H1 (cell line): ENCODE measurements around the gene CDH15.
"Not testable (repeated sequence)": the region's sequence is repeated elsewhere in the genome, so short reads cannot be mapped to it uniquely, and the experiment has no call there.

ENCODE experiments used
- FOSL1 ChIP-seq: IDR thresholded peaks from 2 replicates; pipeline ENCODE4 v1.6.1; 2011; ENCODE audit warnings: mild to moderate bottlenecking, low read depth, low read length, moderate library complexity; ENCODE audit not compliant: insufficient read depth
- GTF2F1 ChIP-seq: IDR thresholded peaks from 2 replicates; pipeline ENCODE4 v1.6.1; 2012; ENCODE audit warnings: low read depth, low read length, improper control_type of control experiment, borderline replicate concordance
- JUND ChIP-seq: IDR thresholded peaks from 2 replicates; pipeline ENCODE4 v1.6.1; 2011; ENCODE audit warnings: mild to moderate bottlenecking, improper control_type of control experiment, low read length
- RAD21 ChIP-seq, 2 experiments: IDR thresholded peaks in 1 of 2; conservative IDR thresholded peaks in 1 of 2; 2 replicates each; pipeline ENCODE4 v1.6.1; 2011; ENCODE audit warnings: low read depth in 2 of 2, low read length in 2 of 2, improper control_type of control experiment in 1 of 2, inconsistent platforms in 1 of 2, mild to moderate bottlenecking in 1 of 2, moderate library complexity in 1 of 2
- RNF2 ChIP-seq: fragments of 200-900, 300-1000 bp; sonication (generic); IDR thresholded peaks from 2 replicates; pipeline ENCODE4 v1.7.1; 2016; ENCODE audit warnings: borderline replicate concordance, low read depth, mild to moderate bottlenecking, antibody characterized with exemption, low read length; ENCODE audit not compliant: poor library complexity, severe bottlenecking; ENCODE audit errors: missing control alignments
- RXRA ChIP-seq: IDR thresholded peaks from 2 replicates; pipeline ENCODE4 v1.6.1; 2011; ENCODE audit warnings: low read depth, mild to moderate bottlenecking, low read length, moderate library complexity; ENCODE audit not compliant: insufficient read depth
- SIRT6 ChIP-seq: IDR thresholded peaks from one replicate; pipeline ENCODE4 v1.7.1; 2012; ENCODE audit warnings: low read length, inconsistent platforms
- SP1 ChIP-seq: IDR thresholded peaks from 2 replicates; pipeline ENCODE4 v1.6.1; 2011; ENCODE audit warnings: low read depth, low read length
- SP2 ChIP-seq: IDR thresholded peaks from 2 replicates; pipeline ENCODE4 v1.6.1; 2012; ENCODE audit warnings: mild to moderate bottlenecking, low read length, inconsistent platforms
- TAF1 ChIP-seq: IDR thresholded peaks from 2 replicates; pipeline ENCODE4 v1.6.1; 2011; ENCODE audit warnings: mild to moderate bottlenecking, low read depth, low read length
- USF2 ChIP-seq: IDR thresholded peaks from 2 replicates; pipeline ENCODE4 v1.6.1; 2011; ENCODE audit warnings: low read length, improper control_type of control experiment
- YY1 ChIP-seq: IDR thresholded peaks from 2 replicates; pipeline ENCODE4 v1.6.1; 2011; ENCODE audit warnings: low read depth, mild to moderate bottlenecking, low read length
- TF ChIP-seq, protein P1 (sequence below), 3 experiments: IDR thresholded peaks; 1 replicate in 2 of 3; 2 replicates in 1 of 3; pipeline versions ENCODE4 v1.5.1 to v1.6.1; 2011; ENCODE audit warnings: low read length in 3 of 3, mild to moderate bottlenecking in 3 of 3, inconsistent platforms in 2 of 3, low read depth in 1 of 3, moderate library complexity in 1 of 3; ENCODE audit not compliant: insufficient read depth in 1 of 3; ENCODE audit errors: control extremely low read depth in 1 of 3

GRCh38 chr16:89188471-89189357 is 17.2 kb downstream of the CDH15 start:
- TF ChIP-seq JUND; USF2; SP2; RAD21 (IDR thresholded peaks at IDR 0.05 in 1 of 2, conservative IDR thresholded peaks at IDR 0.05 in 1 of 2; ENCODE audit: low read depth in 2 of 2, low read length in 2 of 2); SP1; RNF2; GTF2F1; TAF1; FOSL1; RXRA; YY1; SIRT6: not testable (repeated sequence)
- TF ChIP-seq, protein P1, sequence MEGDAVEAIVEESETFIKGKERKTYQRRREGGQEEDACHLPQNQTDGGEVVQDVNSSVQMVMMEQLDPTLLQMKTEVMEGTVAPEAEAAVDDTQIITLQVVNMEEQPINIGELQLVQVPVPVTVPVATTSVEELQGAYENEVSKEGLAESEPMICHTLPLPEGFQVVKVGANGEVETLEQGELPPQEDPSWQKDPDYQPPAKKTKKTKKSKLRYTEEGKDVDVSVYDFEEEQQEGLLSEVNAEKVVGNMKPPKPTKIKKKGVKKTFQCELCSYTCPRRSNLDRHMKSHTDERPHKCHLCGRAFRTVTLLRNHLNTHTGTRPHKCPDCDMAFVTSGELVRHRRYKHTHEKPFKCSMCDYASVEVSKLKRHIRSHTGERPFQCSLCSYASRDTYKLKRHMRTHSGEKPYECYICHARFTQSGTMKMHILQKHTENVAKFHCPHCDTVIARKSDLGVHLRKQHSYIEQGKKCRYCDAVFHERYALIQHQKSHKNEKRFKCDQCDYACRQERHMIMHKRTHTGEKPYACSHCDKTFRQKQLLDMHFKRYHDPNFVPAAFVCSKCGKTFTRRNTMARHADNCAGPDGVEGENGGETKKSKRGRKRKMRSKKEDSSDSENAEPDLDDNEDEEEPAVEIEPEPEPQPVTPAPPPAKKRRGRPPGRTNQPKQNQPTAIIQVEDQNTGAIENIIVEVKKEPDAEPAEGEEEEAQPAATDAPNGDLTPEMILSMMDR (IDR thresholded peaks at IDR 0.05; ENCODE audit: control extremely low read depth in 1 of 3, insufficient read depth in 1 of 3, low read depth in 1 of 3, low read length in 3 of 3): not testable (repeated sequence)
